GM21360 (cell line): Measurements from ENCODE around the gene RTKN2.
A peak's percentile ranks its signal among the peaks of the same experiment; 100 is the strongest.
"Not testable (repeated sequence)": the region's sequence is repeated elsewhere in the genome, so short reads cannot be mapped to it uniquely, and the experiment has no call there.

Experiments used
- ATAC-seq: cut with Tn5 transposase; IDR thresholded peaks from one replicate; pipeline ENCODE4 v1.9.1; 2021; ENCODE audit warnings: mild to moderate bottlenecking, moderate library complexity; ENCODE audit not compliant: unreplicated experiment

The RTKN2 gene

GRCh38 chr10:62268399-62269114, at the start of gene RTKN2:
Gene RTKN2, minus strand, starts transcription at chr10:62268844. Its CDS starts 234 bp downstream, at chr10:62268610.
- peak; percentile 63 for ATAC-seq

GRCh38 chr10:62317257-62317656, 48.6 kb upstream of the RTKN2 start:
- no peak for ATAC-seq

- ATAC-seq = no peak
These were observed 40.6 kb upstream of the RTKN2 start for GRCh38 chr10:62309254-62309653.

- ATAC-seq = no peak
These were observed 39.5 kb upstream of the RTKN2 start for GRCh38 chr10:62308101-62308500.

- no peak for ATAC-seq
These were observed 39.0 kb upstream of the RTKN2 start for GRCh38 chr10:62307635-62308034.

GRCh38 chr10:62306663-62307062, 38.0 kb upstream of the RTKN2 start:
- no peak for ATAC-seq

- ATAC-seq = no peak
These were observed 37.2 kb upstream of the RTKN2 start for GRCh38 chr10:62305813-62306212.

- no peak for ATAC-seq
These were observed 35.3 kb upstream of the RTKN2 start for GRCh38 chr10:62303922-62304321.

- no peak for ATAC-seq
These were observed 34.1 kb upstream of the RTKN2 start for GRCh38 chr10:62302760-62303159.

GRCh38 chr10:62297857-62298256, 29.2 kb upstream of the RTKN2 start:
- no peak for ATAC-seq

GRCh38 chr10:62284221-62284620, 15.6 kb upstream of the RTKN2 start:
- no peak for ATAC-seq

GRCh38 chr10:62281348-62281747, 12.7 kb upstream of the RTKN2 start:
- ATAC-seq = not testable (repeated sequence)

- not testable (repeated sequence) for ATAC-seq
These were observed 11.7 kb upstream of the RTKN2 start for GRCh38 chr10:62280392-62280791.

- ATAC-seq = no peak
These were observed 9.8 kb upstream of the RTKN2 start for GRCh38 chr10:62278441-62278910.

GRCh38 chr10:62277971-62278370, 9.3 kb upstream of the RTKN2 start:
- ATAC-seq = no peak

GRCh38 chr10:62270020-62270419, 1.4 kb upstream of the RTKN2 start:
- no peak for ATAC-seq

- no peak for ATAC-seq
These were observed 631 bp downstream of the RTKN2 start for GRCh38 chr10:62268027-62268398.

- ATAC-seq = no peak
These were observed 2.0 kb downstream of the RTKN2 start for GRCh38 chr10:62266611-62267010.

GRCh38 chr10:62266147-62266546, 2.5 kb downstream of the RTKN2 start:
- no peak for ATAC-seq

GRCh38 chr10:62264702-62265436, 3.8 kb downstream of the RTKN2 start:
- no peak for ATAC-seq

- ATAC-seq = no peak
These were observed 4.5 kb downstream of the RTKN2 start for GRCh38 chr10:62264126-62264525.

- no peak for ATAC-seq
These were observed 7.0 kb downstream of the RTKN2 start for GRCh38 chr10:62261666-62262065.
